WTC11 (cell line): Measurements from ENCODE around the gene IGFBP1.

Experiments
- CREB1 ChIP-seq: sonication (generic); formaldehyde crosslinking; IDR thresholded peaks from 2 replicates; pipeline ENCODE4 v1.8.0; 2023; ENCODE audit warnings: mild to moderate bottlenecking, missing genetic modification reagents
- CTCF ChIP-seq: fragments of 200-600 bp; IDR thresholded peaks from 2 replicates; pipeline ENCODE4 v1.8.0; 2022; ENCODE audit warnings: antibody characterized with exemption
- USF2 ChIP-seq: sonication (generic); formaldehyde crosslinking; IDR thresholded peaks from 2 replicates; pipeline ENCODE4 v1.8.1; 2023; ENCODE audit warnings: mild to moderate bottlenecking, missing genetic modification reagents, moderate library complexity

- no peak for TF ChIP-seq CTCF
- no peak for TF ChIP-seq USF2 (CRISPR knock-in tag)
- no peak for TF ChIP-seq CREB1 (CRISPR knock-in tag)
Observed at GRCh38 chr7:45865594-45866410, 22.5 kb upstream of the IGFBP1 start.
